Measurements from ENCODE around the gene C11orf86. TPM values are rescaled to one million over a fixed set of nuclear protein-coding genes. Genes with fewer than 3 reads are reported as not detected.

Gene C11orf86
- total RNA-seq, 1 experiment from 2014 or later = 0.25 TPM

GRCh38 chr11:67001332-67001731 is 26.2 kb downstream of the C11orf86 start:
- Histone ChIP-seq H3K36me3 (ENCODE audit: control insufficient read depth in 1 of 2, insufficient read depth in 2 of 2, low read length in 2 of 2) (no peaks in the 10 kb centered on the region), H3K9ac (ENCODE audit: low read length) (no peak overlapping the region), H3K4me3 (replicated peaks in 1 of 2; ENCODE audit: low read depth in 1 of 2, low read length in 2 of 2) (no peak overlapping the region), H3K9me3 (ENCODE audit: control insufficient read depth in 1 of 2, insufficient read depth in 1 of 2, low read depth in 1 of 2, low read length in 2 of 2) (no peaks in the 10 kb centered on the region), H3K9me2 (ENCODE audit: insufficient read depth) (no peaks in the 10 kb centered on the region), H3K27me3 (ENCODE audit: insufficient read depth, low read length) (no peaks in the 10 kb centered on the region), H3K4me2 (ENCODE audit: low read length) (no peak overlapping the region), H3K79me2 (ENCODE audit: insufficient read depth, low read length) (no peaks in the 10 kb centered on the region), H3K27ac (ENCODE audit: low read depth, low read length) (no peak overlapping the region), H4K20me1 (ENCODE audit: insufficient read depth) (no peaks in the 10 kb centered on the region), H2AFZ (ENCODE audit: low read depth, low read length, poor library complexity, severe bottlenecking) (no peak overlapping the region), H3K4me1 (ENCODE audit: control insufficient read depth in 1 of 2, insufficient read depth in 2 of 2, low read length in 2 of 2) (peaks cover 3 to 8% of the 10 kb centered on the region in 2 experiments; a peak in 2 of 4 replicates)
- ChIA-PET POLR2A (no interaction called here), CTCF (interaction anchor here (1.2 kb wide), 1 partner anchor 20 kb away, joined by 3 read pairs; no protein-coding TSS in a partner anchor), RAD21 (ENCODE audit: low non-redundant PET in 1 of 2, low total read pairs in 2 of 2, uncharacterized antibody in 2 of 2, unreplicated experiment in 2 of 2) (no interaction called here)
- ATAC-seq = no peak
- BruUV-seq (replicated peaks) = no TSS peak
- DNase-seq (ENCODE audit: low read depth, low spot score) = no peak
- intact Hi-C loops (cut with micrococcal nuclease) = no loop called here
- TF ChIP-seq YY1 (IDR thresholded peaks at IDR 0.05; ENCODE audit: extremely low read depth, insufficient replicate concordance, low read depth, low read length) (no peak), POLR2AphosphoS5 (IDR thresholded peaks at IDR 0.05; ENCODE audit: low read depth, low read length) (no peak), CEBPB (IDR thresholded peaks at IDR 0.05; ENCODE audit: low read depth) (no peak), ELF1 (IDR thresholded peaks at IDR 0.05; ENCODE audit: borderline replicate concordance, low read depth) (no peak), EZH2 (IDR thresholded peaks at IDR 0.05) (no peak), MAX (IDR thresholded peaks at IDR 0.05) (no peak), ATF3 (IDR thresholded peaks at IDR 0.05) (no peak), TCF7L2 (IDR thresholded peaks at IDR 0.05; ENCODE audit: borderline replicate concordance, extremely low read depth, insufficient read depth, insufficient read length) (no peak), FOSL1 (IDR thresholded peaks at IDR 0.05; ENCODE audit: low read depth) (no peak), ZFX (IDR thresholded peaks at IDR 0.05) (no peak), RAD21 (IDR thresholded peaks at IDR 0.05; ENCODE audit: low read depth) (no peak), SIN3A (IDR thresholded peaks at IDR 0.05; ENCODE audit: low read depth) (no peak)
